ENCODE data around the gene LRMDA. TPM values are rescaled to one million over a fixed set of nuclear protein-coding genes. Genes with fewer than 3 reads are reported as not detected.

The LRMDA gene
- total and polyA plus RNA-seq, 2 of the 8 experiments (the other 6 are each of a cell fraction or from before 2014, with no cell fraction given) = 0.86 to 2.8 TPM

DNA sequence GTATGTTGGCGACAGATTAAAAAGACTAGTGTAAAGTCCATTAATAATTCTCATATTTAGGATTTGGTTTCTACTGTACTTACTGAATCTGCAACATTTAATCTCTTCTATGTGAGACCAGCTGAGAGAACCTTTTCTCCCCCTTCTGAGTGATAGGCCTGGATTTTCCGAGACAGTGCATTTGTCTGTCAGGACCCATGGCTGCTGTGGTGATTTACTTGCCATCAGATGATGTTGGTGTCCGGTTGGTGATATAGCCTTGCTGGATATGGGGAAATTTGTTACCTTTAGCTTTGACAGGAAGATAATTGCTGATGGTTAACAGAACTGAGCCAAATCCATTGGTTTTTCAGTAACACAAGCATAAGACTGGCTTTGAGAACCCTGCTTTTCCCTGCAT, 517.2 kb downstream of the LRMDA start (continued):
- TF ChIP-seq, protein P1, sequence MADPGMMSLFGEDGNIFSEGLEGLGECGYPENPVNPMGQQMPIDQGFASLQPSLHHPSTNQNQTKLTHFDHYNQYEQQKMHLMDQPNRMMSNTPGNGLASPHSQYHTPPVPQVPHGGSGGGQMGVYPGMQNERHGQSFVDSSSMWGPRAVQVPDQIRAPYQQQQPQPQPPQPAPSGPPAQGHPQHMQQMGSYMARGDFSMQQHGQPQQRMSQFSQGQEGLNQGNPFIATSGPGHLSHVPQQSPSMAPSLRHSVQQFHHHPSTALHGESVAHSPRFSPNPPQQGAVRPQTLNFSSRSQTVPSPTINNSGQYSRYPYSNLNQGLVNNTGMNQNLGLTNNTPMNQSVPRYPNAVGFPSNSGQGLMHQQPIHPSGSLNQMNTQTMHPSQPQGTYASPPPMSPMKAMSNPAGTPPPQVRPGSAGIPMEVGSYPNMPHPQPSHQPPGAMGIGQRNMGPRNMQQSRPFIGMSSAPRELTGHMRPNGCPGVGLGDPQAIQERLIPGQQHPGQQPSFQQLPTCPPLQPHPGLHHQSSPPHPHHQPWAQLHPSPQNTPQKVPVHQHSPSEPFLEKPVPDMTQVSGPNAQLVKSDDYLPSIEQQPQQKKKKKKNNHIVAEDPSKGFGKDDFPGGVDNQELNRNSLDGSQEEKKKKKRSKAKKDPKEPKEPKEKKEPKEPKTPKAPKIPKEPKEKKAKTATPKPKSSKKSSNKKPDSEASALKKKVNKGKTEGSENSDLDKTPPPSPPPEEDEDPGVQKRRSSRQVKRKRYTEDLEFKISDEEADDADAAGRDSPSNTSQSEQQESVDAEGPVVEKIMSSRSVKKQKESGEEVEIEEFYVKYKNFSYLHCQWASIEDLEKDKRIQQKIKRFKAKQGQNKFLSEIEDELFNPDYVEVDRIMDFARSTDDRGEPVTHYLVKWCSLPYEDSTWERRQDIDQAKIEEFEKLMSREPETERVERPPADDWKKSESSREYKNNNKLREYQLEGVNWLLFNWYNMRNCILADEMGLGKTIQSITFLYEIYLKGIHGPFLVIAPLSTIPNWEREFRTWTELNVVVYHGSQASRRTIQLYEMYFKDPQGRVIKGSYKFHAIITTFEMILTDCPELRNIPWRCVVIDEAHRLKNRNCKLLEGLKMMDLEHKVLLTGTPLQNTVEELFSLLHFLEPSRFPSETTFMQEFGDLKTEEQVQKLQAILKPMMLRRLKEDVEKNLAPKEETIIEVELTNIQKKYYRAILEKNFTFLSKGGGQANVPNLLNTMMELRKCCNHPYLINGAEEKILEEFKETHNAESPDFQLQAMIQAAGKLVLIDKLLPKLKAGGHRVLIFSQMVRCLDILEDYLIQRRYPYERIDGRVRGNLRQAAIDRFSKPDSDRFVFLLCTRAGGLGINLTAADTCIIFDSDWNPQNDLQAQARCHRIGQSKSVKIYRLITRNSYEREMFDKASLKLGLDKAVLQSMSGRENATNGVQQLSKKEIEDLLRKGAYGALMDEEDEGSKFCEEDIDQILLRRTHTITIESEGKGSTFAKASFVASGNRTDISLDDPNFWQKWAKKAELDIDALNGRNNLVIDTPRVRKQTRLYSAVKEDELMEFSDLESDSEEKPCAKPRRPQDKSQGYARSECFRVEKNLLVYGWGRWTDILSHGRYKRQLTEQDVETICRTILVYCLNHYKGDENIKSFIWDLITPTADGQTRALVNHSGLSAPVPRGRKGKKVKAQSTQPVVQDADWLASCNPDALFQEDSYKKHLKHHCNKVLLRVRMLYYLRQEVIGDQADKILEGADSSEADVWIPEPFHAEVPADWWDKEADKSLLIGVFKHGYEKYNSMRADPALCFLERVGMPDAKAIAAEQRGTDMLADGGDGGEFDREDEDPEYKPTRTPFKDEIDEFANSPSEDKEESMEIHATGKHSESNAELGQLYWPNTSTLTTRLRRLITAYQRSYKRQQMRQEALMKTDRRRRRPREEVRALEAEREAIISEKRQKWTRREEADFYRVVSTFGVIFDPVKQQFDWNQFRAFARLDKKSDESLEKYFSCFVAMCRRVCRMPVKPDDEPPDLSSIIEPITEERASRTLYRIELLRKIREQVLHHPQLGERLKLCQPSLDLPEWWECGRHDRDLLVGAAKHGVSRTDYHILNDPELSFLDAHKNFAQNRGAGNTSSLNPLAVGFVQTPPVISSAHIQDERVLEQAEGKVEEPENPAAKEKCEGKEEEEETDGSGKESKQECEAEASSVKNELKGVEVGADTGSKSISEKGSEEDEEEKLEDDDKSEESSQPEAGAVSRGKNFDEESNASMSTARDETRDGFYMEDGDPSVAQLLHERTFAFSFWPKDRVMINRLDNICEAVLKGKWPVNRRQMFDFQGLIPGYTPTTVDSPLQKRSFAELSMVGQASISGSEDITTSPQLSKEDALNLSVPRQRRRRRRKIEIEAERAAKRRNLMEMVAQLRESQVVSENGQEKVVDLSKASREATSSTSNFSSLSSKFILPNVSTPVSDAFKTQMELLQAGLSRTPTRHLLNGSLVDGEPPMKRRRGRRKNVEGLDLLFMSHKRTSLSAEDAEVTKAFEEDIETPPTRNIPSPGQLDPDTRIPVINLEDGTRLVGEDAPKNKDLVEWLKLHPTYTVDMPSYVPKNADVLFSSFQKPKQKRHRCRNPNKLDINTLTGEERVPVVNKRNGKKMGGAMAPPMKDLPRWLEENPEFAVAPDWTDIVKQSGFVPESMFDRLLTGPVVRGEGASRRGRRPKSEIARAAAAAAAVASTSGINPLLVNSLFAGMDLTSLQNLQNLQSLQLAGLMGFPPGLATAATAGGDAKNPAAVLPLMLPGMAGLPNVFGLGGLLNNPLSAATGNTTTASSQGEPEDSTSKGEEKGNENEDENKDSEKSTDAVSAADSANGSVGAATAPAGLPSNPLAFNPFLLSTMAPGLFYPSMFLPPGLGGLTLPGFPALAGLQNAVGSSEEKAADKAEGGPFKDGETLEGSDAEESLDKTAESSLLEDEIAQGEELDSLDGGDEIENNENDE (IDR thresholded peaks at IDR 0.05; ENCODE audit: insufficient replicate concordance, low read length) = no peak
- TF ChIP-seq JUND (IDR thresholded peaks at IDR 0.05; ENCODE audit: low read length) = no peak
- TF ChIP-seq TEAD4 (IDR thresholded peaks at IDR 0.05; ENCODE audit: low read depth, low read length) = no peak
- no peak for TF ChIP-seq JUN (IDR thresholded peaks at IDR 0.05; ENCODE audit: low read depth, low read length)
- TF ChIP-seq SAP30 (IDR thresholded peaks at IDR 0.05; ENCODE audit: insufficient read depth, insufficient replicate concordance, low read length) = no peak
- TF ChIP-seq, protein P2, sequence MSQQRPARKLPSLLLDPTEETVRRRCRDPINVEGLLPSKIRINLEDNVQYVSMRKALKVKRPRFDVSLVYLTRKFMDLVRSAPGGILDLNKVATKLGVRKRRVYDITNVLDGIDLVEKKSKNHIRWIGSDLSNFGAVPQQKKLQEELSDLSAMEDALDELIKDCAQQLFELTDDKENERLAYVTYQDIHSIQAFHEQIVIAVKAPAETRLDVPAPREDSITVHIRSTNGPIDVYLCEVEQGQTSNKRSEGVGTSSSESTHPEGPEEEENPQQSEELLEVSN (IDR thresholded peaks at IDR 0.05) = no peak
- no peak for TF ChIP-seq SIRT6 (IDR thresholded peaks at IDR 0.05; ENCODE audit: low read length)
- TF ChIP-seq SP4 (IDR thresholded peaks at IDR 0.05; ENCODE audit: low read length) = no peak
- TF ChIP-seq SUZ12 (IDR thresholded peaks at IDR 0.05; ENCODE audit: low read length) = no peak
- TF ChIP-seq EZH2 (IDR thresholded peaks at IDR 0.05; ENCODE audit: low read depth, low read length, severe bottlenecking) = no peak
- TF ChIP-seq SP1 (IDR thresholded peaks at IDR 0.05; ENCODE audit: low read depth, low read length) = no peak
- TF ChIP-seq ASH2L (IDR thresholded peaks at IDR 0.05; ENCODE audit: low read length) = no peak
- no peak for TF ChIP-seq TBP (IDR thresholded peaks at IDR 0.05; ENCODE audit: low read depth, low read length)
